Coronary artery (tissue), 2 donors: ENCODE measurements around the gene ARFGEF2.

ENCODE experiments used
- DNase-seq: peaks from one replicate; pipeline ENCODE4 v3.0.0-alpha.2; 2017; ENCODE audit warnings: low spot score
- H3K27ac ChIP-seq, 2 donors: fragments of 200-600 bp; sonication (generic); one replicate each; pipeline ENCODE4 v1.5.1; 2016 to 2019
- H3K4me3 ChIP-seq: fragments of 200-600 bp; sonication (generic); 2 replicates; pipeline ENCODE4 v1.5.1; 2016; ENCODE audit warnings: mild to moderate bottlenecking, moderate library complexity
- CTCF ChIP-seq: fragments of 200-600 bp; sonication (generic); IDR thresholded peaks from one replicate; pipeline ENCODE4 v1.5.1; 2019; ENCODE audit warnings: antibody characterized with exemption

Gene ARFGEF2

GRCh38 chr20:48891235-48892048, 30.1 kb upstream of the ARFGEF2 start:
- no peak for TF ChIP-seq CTCF
- no peak for DNase-seq
- H3K27ac ChIP-seq = no peak overlapping the region
- no peak overlapping the region for H3K4me3 ChIP-seq

- DNase-seq = no peak
- H3K4me3 ChIP-seq = no peak overlapping the region
- H3K27ac ChIP-seq = no peak overlapping the region
- no peak for TF ChIP-seq CTCF
These were observed 29.5 kb upstream of the ARFGEF2 start for GRCh38 chr20:48892049-48892470.

- H3K27ac ChIP-seq = no peak overlapping the region
- H3K4me3 ChIP-seq = no peak overlapping the region
- DNase-seq = no peak
- no peak for TF ChIP-seq CTCF
These were observed 28.6 kb upstream of the ARFGEF2 start for GRCh38 chr20:48892891-48893290.

GRCh38 chr20:48893374-48893773, 28.1 kb upstream of the ARFGEF2 start:
- DNase-seq = no peak
- H3K27ac ChIP-seq = no peak overlapping the region
- no peak for TF ChIP-seq CTCF
- no peak overlapping the region for H3K4me3 ChIP-seq

- H3K27ac ChIP-seq = no peak overlapping the region
- no peak overlapping the region for H3K4me3 ChIP-seq
- no peak for TF ChIP-seq CTCF
- no peak for DNase-seq
These were observed 24.1 kb upstream of the ARFGEF2 start for GRCh38 chr20:48897305-48898010.

GRCh38 chr20:48898210-48898609, 23.3 kb upstream of the ARFGEF2 start:
- no peak overlapping the region for H3K4me3 ChIP-seq
- no peak for DNase-seq
- no peak overlapping the region for H3K27ac ChIP-seq
- no peak for TF ChIP-seq CTCF
